Gastrocnemius medialis (tissue), 4 donors: Measurements from ENCODE around the gene PTPN11. TPM values are rescaled to one million over a fixed set of nuclear protein-coding genes. Genes with fewer than 3 reads are reported as not detected.

ENCODE experiments used
- ATAC-seq, 2 donors: fragments of 150-250 bp; one replicate each; pipeline ENCODE4 v1.9.1; 2016
- DNase-seq, 2 donors: peaks; one replicate each; pipeline ENCODE4 v3.0.0-alpha.2; 2019
- H3K27ac ChIP-seq, 4 donors: fragments of 200-600 bp; sonication (generic); 1 replicate in 1 of 4; 2 replicates in 3 of 4; pipeline ENCODE4 v1.5.1; 2016 to 2018; ENCODE audit warnings: mild to moderate bottlenecking in 2 of 4, moderate library complexity in 1 of 4
- H3K27me3 ChIP-seq, 3 donors: fragments of 200-600 bp; sonication (generic) in 2 of 3; 1 replicate in 1 of 3; 2 replicates in 2 of 3; pipeline versions ENCODE4 v1.5.1 to v1.6.0; 2016 to 2019; ENCODE audit warnings: mild to moderate bottlenecking in 1 of 3, moderate library complexity in 1 of 3
- H3K36me3 ChIP-seq, 2 donors: fragments of 200-600 bp; sonication (generic) in 1 of 2; one replicate each; pipeline ENCODE4 v1.5.1; 2017 to 2018
- H3K4me1 ChIP-seq, 2 donors: fragments of 200-600 bp; sonication (generic) in 1 of 2; one replicate each; pipeline ENCODE4 v1.5.1; 2016 to 2017; ENCODE audit warnings: mild to moderate bottlenecking in 2 of 2
- H3K4me3 ChIP-seq, 4 donors: fragments of 200-600 bp; sonication (generic) in 3 of 4; 1 replicate in 1 of 4; 2 replicates in 3 of 4; pipeline ENCODE4 v1.5.1; 2016 to 2019; ENCODE audit warnings: mild to moderate bottlenecking in 2 of 4
- H3K9me3 ChIP-seq, 3 donors: fragments of 200-600 bp; sonication (generic) in 2 of 3; 1 replicate in 1 of 3; 2 replicates in 2 of 3; pipeline ENCODE4 v1.5.1; 2016 to 2019
- POLR2A ChIP-seq, 2 donors: fragments of 450-650 bp; IDR thresholded peaks; one replicate each; pipeline ENCODE4 v1.6.1; 2017; ENCODE audit warnings: antibody characterized with exemption in 2 of 2, mild to moderate bottlenecking in 2 of 2, moderate library complexity in 2 of 2
- in situ Hi-C, 4 donors: fragments of 200-750 bp; cut with MboI; loops; one replicate each; pipeline versions ENCODE4 v1.15.0 to v1.8.0; 2017; ENCODE audit warnings: low sequenced_read_pairs in 4 of 4
- intact Hi-C: fragments of 100-400 bp; cut with DNase I; formaldehyde crosslinking; loops from one replicate; pipeline ENCODE4 v1.15.1; 2023; ENCODE audit warnings: low total_unique reads
- total RNA-seq, 4 donors: library from RNA; depleted of rRNA; stranded (reverse); fragments of >200 nt; gene quantifications; one replicate each; pipeline versions ENCODE4 v1.1.0 to v1.2.3, GENCODE V29; 2016
- TF ChIP-seq, protein P1 (sequence below), 5 experiments: fragments of 450-650 bp in 3 of 5; fragments of 200-600 bp in 2 of 5; sonication (generic) in 2 of 5; IDR thresholded peaks in 4 of 5; conservative IDR thresholded peaks in 1 of 5; 1 replicate in 4 of 5; 2 replicates in 1 of 5; pipeline ENCODE4 v1.5.1; 2016 to 2019; ENCODE audit warnings: antibody characterized with exemption in 5 of 5, mild to moderate bottlenecking in 3 of 5, moderate library complexity in 3 of 5

PTPN11 gene
- total RNA-seq, 4 donors from 2014 or later = 112 to 235 (median 163) TPM

DNA sequence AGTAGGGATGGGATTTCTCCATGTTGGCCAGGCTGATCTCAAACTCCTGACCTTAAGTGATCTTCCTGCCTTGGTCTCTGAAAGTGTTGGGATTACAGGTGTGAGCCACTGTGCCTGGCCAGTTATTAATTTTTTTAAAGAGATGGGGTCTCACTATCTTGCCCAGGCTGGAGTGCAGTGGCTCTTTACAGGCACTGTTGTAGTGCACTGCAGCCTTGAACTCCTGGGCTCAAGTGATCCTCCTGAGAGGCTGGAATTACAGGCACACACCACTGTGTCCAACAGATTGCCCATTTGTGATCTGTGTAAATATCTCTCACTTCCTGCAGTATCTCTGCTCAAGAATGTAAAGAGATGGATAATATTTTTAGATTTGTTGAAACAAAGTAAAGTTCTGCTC, 45.9 kb downstream of the PTPN11 start:
- Histone ChIP-seq H3K4me3 (no peak overlapping the region), H3K27me3 (no peaks in the 10 kb centered on the region), H3K27ac (no peak overlapping the region), H3K9me3 (no peaks in the 10 kb centered on the region), H3K36me3 (peaks cover 0 to 15% of the 10 kb centered on the region in 2 donors), H3K4me1 (peaks cover 0 to 14% of the 10 kb centered on the region in 2 donors)
- in situ Hi-C loops (no loop called here), intact Hi-C loops (no loop called here)
- TF ChIP-seq, protein P1, sequence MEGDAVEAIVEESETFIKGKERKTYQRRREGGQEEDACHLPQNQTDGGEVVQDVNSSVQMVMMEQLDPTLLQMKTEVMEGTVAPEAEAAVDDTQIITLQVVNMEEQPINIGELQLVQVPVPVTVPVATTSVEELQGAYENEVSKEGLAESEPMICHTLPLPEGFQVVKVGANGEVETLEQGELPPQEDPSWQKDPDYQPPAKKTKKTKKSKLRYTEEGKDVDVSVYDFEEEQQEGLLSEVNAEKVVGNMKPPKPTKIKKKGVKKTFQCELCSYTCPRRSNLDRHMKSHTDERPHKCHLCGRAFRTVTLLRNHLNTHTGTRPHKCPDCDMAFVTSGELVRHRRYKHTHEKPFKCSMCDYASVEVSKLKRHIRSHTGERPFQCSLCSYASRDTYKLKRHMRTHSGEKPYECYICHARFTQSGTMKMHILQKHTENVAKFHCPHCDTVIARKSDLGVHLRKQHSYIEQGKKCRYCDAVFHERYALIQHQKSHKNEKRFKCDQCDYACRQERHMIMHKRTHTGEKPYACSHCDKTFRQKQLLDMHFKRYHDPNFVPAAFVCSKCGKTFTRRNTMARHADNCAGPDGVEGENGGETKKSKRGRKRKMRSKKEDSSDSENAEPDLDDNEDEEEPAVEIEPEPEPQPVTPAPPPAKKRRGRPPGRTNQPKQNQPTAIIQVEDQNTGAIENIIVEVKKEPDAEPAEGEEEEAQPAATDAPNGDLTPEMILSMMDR (IDR thresholded peaks at IDR 0.05 in 4 of 5, conservative IDR thresholded peaks at IDR 0.05 in 1 of 5) = no peak
- no peak for TF ChIP-seq POLR2A (IDR thresholded peaks at IDR 0.05)
- ATAC-seq = no peak
- no peak for DNase-seq

DNA sequence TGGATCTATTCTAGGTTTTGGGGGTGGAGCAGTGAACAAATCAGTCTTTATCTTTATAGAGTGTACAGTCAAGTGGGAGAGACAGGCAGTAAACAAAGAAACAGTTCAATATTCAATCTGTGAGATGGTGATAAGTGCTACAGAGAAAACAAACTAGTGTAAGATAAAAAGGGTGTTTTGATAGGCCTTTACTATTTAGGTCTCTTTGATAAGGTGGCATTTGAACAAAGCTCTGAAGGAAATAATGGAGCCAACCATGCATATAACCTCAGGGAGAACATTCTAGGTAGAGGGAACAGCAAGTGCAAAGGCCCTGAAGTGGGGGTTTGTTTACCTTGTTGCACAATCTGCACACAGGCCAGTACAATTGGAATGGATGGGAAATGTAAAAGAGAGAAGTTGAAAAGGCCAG, 47.3 kb downstream of the PTPN11 start:
- no peaks in the 10 kb centered on the region for H3K27me3 ChIP-seq
- H3K36me3 ChIP-seq = peaks cover 0 to 15% of the 10 kb centered on the region in 2 donors
- intact Hi-C loops (no loop called here), in situ Hi-C loops (no loop called here)
- ATAC-seq (no peak), DNase-seq (no peak)
- peaks cover 0 to 14% of the 10 kb centered on the region in 2 donors for H3K4me1 ChIP-seq
- H3K9me3 ChIP-seq = no peaks in the 10 kb centered on the region
- TF ChIP-seq POLR2A (IDR thresholded peaks at IDR 0.05) = no peak
- TF ChIP-seq, protein P1 (IDR thresholded peaks at IDR 0.05 in 4 of 5, conservative IDR thresholded peaks at IDR 0.05 in 1 of 5) = no peak
- H3K27ac ChIP-seq = no peak overlapping the region
- no peak overlapping the region for H3K4me3 ChIP-seq

DNA sequence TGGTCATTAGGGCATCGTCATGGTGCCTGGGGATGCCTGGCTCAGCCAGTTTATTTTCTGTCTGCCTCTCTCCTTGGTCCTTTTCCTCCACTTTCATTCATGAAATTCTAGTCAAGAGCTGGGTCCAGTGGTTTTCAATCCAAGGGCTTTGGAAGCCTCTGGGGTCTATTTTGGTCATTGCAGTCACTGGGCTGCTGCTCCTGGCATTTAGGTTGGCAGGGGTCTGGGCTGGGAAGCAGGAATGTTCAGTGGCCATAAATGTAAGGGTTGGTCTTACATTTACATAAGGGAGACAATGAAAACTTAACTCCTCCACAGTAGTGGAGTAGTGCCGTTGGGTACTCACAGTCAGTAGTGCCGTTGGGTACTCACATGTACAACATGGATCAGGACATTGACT, 48.1 kb downstream of the PTPN11 start:
- ATAC-seq (no peak), DNase-seq (no peak)
- peaks cover 0 to 17% of the 10 kb centered on the region in 2 donors for H3K4me1 ChIP-seq
- no peak overlapping the region for H3K4me3 ChIP-seq
- no peaks in the 10 kb centered on the region for H3K9me3 ChIP-seq
- in situ Hi-C loops (no loop called here), intact Hi-C loops (no loop called here)
- H3K36me3 ChIP-seq = peaks cover 0 to 8% of the 10 kb centered on the region in 2 donors
- H3K27me3 ChIP-seq = no peaks in the 10 kb centered on the region
- H3K27ac ChIP-seq = peak overlapping the region in 1 of 4 donors; percentile 42
- no peak for TF ChIP-seq POLR2A (IDR thresholded peaks at IDR 0.05)
- TF ChIP-seq, protein P1 (IDR thresholded peaks at IDR 0.05 in 4 of 5, conservative IDR thresholded peaks at IDR 0.05 in 1 of 5) = no peak

DNA sequence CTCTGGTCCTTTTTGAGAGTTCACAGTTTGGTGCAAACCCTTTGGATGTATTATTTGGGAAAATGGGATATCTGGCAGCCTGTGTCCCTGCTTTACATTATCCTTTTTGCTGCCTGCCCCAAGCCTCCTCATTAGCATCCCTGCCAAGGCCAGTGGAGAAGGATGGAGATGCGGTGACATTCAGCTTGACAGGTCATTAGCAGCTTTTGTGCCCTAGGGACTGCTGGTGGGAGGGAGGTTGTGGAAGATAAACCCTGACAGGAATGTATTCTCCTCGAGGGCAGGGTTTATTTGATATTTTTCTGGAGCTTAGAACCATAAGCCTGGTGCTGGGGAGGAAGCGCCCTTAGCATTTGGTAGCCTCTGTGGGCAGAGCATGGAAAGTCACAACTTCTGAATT, 49.3 kb downstream of the PTPN11 start:
- Histone ChIP-seq H3K27ac (no peak overlapping the region), H3K9me3 (no peaks in the 10 kb centered on the region), H3K36me3 (peaks cover 0 to 16% of the 10 kb centered on the region in 2 donors), H3K4me3 (no peak overlapping the region), H3K4me1 (peaks cover 0 to 22% of the 10 kb centered on the region in 2 donors), H3K27me3 (no peaks in the 10 kb centered on the region)
- in situ Hi-C loops = no loop called here
- ATAC-seq (no peak), DNase-seq (no peak)
- TF ChIP-seq, protein P1 (IDR thresholded peaks at IDR 0.05 in 4 of 5, conservative IDR thresholded peaks at IDR 0.05 in 1 of 5) = no peak
- TF ChIP-seq POLR2A (IDR thresholded peaks at IDR 0.05) = no peak
- intact Hi-C loops = no loop called here

DNA sequence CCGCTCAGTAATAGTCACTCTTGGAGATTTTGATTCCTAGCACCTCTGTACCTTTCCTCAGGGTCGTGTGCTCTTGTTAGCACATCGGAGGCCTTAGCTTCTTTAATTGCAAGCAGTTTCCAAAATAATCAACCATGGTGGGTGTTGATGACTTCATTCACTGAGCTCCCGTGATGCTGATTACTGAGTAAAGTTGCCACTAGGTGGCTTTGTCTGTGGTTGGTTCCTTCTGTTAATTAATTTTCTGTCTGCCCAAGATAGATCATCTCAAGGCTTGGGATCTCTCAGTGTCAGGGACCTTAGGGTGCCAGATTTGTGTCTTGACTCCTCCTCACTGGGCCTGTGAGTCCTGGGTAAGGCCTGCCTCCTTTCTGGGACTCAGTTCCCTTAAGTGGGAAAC, 54.3 kb downstream of the PTPN11 start:
- in situ Hi-C loops (no loop called here), intact Hi-C loops (no loop called here)
- Histone ChIP-seq H3K27me3 (no peaks in the 10 kb centered on the region), H3K36me3 (peaks cover 0 to 65% of the 10 kb centered on the region in 2 donors), H3K4me3 (no peak overlapping the region), H3K27ac (peak overlapping the region in 1 of 4 donors; percentile 27), H3K9me3 (no peaks in the 10 kb centered on the region), H3K4me1 (peaks cover 0 to 8% of the 10 kb centered on the region in 2 donors)
- ATAC-seq (no peak), DNase-seq (no peak)
- TF ChIP-seq, protein P1 (IDR thresholded peaks at IDR 0.05 in 4 of 5, conservative IDR thresholded peaks at IDR 0.05 in 1 of 5) = no peak
- TF ChIP-seq POLR2A (IDR thresholded peaks at IDR 0.05) = no peak
